Ovary (tissue), 3 donors: Measurements from ENCODE around the gene PHKG1.
"Not testable (repeated sequence)": the region's sequence is repeated elsewhere in the genome, so short reads cannot be mapped to it uniquely, and the experiment has no call there.

Experiments used
- EP300 ChIP-seq: sonication (generic); formaldehyde crosslinking; IDR thresholded peaks from one replicate; pipeline ENCODE4 v1.6.1; 2017; ENCODE audit warnings: antibody characterized with exemption
- TF ChIP-seq, protein P1 (sequence below), 3 donors: fragments of 450-650 bp in 2 of 3; fragments of 200-600 bp in 1 of 3; IDR thresholded peaks; one replicate each; pipeline versions ENCODE4 v1.5.1 to v1.8.0; 2016 to 2022; ENCODE audit warnings: antibody characterized with exemption in 3 of 3, mild to moderate bottlenecking in 1 of 3
- donor health status: DM: no; HTN: no; CAD: no.

- not testable (repeated sequence) for TF ChIP-seq EP300
- TF ChIP-seq, protein P1, sequence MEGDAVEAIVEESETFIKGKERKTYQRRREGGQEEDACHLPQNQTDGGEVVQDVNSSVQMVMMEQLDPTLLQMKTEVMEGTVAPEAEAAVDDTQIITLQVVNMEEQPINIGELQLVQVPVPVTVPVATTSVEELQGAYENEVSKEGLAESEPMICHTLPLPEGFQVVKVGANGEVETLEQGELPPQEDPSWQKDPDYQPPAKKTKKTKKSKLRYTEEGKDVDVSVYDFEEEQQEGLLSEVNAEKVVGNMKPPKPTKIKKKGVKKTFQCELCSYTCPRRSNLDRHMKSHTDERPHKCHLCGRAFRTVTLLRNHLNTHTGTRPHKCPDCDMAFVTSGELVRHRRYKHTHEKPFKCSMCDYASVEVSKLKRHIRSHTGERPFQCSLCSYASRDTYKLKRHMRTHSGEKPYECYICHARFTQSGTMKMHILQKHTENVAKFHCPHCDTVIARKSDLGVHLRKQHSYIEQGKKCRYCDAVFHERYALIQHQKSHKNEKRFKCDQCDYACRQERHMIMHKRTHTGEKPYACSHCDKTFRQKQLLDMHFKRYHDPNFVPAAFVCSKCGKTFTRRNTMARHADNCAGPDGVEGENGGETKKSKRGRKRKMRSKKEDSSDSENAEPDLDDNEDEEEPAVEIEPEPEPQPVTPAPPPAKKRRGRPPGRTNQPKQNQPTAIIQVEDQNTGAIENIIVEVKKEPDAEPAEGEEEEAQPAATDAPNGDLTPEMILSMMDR (IDR thresholded peaks at IDR 0.05): not testable (repeated sequence)
Observed at GRCh38 chr7:56092388-56092787, 364 bp downstream of the PHKG1 start.
